ENCODE measurements around the gene INPP5D. TPM values are rescaled to one million over a fixed set of nuclear protein-coding genes. Genes with fewer than 3 reads are reported as not detected.
"Not testable (repeated sequence)": the region's sequence is repeated elsewhere in the genome, so short reads cannot be mapped to it uniquely, and the experiment has no call there.

The INPP5D gene
- total RNA-seq, 1 donor from 2014 or later = 2.5 TPM

GRCh38 chr2:233143700-233144331 lies 83.7 kb downstream of the INPP5D start:
- no peak for DNase-seq

DNA sequence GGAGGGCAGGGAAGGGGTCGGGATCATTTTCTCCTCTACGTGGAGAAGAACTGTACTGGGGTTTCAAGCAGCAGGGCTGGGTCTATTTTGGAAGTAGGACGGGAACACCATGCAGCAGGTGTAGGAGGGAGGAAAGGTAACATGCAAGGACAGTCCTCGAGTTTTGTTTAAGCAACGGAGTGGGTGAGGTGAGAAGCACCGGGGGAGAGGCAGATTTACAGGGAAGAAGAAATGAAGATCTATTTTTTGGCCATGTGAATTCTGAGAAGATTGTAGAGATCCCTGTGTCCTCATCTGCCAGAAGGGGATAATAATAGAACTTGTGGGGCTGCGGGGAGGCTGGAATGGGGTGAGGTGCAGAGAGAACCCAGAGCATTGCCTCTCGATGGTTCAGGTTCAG lies 85.6 kb downstream of the INPP5D start:
- peak; percentile 24 for DNase-seq

DNA sequence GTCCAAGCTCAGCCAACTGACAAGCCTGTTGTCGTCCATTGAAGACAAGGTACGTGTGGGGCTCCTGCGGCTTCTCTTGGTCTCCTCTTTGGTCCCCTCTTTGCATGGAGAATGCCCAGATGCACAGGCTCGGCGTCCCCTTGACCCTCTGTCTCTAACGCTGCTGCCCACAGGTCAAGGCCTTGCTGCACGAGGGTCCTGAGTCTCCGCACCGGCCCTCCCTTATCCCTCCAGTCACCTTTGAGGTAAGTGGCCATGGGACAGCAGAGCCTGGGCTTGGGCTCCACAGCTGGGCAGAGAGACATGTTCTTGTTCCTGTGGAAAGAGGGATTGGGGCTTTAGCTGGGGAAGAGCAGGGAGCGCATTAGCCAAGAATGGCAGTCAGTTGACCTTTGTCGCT lies 86.1 kb downstream of the INPP5D start:
- no peak for DNase-seq

GRCh38 chr2:233147136-233147828 lies 87.1 kb downstream of the INPP5D start:
- no peak for DNase-seq

GRCh38 chr2:233147829-233148167 lies 87.7 kb downstream of the INPP5D start:
- no peak for DNase-seq

GRCh38 chr2:233148354-233148753 lies 88.2 kb downstream of the INPP5D start:
- DNase-seq = no peak

- DNase-seq = peak; percentile 60
These were observed 92.4 kb downstream of the INPP5D start for GRCh38 chr2:233152541-233152940.

GRCh38 chr2:233153146-233153798 lies 93.1 kb downstream of the INPP5D start:
- no peak for DNase-seq

DNA sequence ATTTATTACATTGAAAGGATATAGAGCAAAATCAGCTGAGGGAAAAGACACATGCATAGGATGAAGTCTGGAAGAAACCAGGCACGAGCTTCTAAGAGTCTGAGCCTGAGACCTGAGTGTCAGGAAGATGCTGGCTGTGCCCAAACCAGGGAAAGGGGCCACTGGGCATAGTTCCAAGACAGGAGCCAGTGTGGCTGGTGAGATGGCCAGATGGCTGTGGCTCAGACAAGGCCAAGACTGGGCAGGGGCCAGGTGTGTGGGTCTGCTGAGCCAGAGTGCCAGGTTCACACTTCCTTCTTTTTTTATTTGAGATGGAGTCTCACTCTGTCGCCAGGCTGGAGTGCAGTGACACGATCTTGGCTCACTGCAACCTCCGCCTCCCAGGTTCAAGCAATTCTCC lies 95.9 kb downstream of the INPP5D start:
- DNase-seq = no peak

DNA sequence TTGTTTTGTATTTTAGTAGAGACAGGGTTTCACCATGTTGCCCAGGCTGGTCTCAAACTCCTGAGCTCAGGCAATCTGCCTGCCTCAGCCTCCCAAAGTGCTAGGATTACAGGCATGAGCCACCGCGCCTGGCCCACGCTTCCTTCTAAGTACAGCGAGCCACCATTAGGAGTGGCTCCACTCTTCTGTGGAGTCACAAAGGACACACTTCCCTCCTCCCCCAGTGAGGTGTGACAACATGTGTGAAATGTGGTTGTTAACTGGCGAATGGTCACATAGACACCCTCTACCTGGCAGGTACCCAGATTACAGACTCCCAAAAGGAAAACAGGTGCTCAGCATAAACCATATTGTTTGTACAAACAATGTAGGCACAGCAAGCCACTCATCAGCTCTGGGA lies 96.3 kb downstream of the INPP5D start:
- not testable (repeated sequence) for DNase-seq

- no peak for DNase-seq
These were observed 101.6 kb downstream of the INPP5D start for GRCh38 chr2:233161730-233162129.

DNA sequence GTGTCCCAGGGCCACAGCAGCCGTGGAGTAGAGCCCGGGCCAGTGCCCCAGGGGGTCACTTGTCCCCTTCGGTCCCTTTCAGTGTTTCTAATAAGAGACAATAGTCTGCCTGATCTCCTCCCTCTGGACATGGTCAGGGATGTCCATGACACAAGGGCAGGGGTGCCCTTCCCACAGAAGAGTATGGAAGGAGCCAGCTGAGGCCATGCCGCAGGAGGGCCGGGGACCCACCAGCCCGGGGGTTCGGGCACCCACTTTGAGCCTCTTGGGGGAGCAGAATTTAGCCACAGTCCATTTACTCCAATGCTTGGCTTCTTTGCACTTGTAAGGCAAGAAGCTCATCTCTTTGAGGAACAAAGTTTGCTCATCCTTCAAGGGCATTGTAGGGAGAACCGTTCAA lies 102.6 kb downstream of the INPP5D start:
- DNase-seq = no peak

DNA sequence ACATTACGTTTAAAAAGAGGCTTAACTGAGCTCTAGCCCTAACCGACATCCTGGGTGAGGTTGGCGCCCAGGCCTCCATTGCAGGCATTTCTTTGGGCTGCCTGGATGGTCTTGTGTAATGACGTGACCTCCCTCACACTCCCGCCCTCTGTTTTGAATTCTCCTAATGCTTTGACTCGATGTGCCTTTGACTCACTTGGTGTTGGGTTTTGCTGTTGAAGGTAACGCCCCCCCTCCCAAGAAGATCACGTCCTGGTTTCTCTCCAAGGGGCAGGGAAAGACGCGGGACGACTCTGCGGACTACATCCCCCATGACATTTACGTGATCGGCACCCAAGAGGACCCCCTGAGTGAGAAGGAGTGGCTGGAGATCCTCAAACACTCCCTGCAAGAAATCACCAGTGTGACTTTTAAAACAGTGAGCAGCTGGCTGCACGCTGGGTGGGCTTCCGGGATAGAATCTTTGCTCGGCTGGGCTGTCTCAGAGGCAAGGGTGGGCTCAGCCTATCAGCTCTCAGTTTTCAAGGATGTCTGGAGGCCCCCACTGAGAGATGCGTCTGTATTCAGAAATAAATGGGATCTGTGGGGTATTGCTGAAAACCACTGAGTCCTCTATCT lies 103.5 kb downstream of the INPP5D start:
- no peak for DNase-seq

DNA sequence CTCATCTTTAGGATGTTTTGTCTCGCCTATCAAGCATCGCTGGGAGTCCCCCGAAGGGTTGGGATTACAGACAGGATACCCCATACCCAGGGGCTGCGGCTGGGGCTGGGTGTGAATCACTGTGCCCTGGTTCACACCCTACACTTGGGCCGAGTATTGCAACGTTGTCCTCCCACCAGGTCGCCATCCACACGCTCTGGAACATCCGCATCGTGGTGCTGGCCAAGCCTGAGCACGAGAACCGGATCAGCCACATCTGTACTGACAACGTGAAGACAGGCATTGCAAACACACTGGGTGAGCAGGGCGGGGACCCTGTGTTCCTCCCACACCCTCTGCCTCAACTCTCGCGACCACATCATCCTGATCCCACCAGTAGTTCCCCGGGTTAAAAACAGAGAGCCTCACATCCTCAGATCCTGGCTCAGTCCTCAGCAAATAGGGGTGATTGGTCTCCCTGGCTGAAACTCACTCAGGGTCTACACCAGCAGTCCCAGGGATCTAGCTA lies 104.0 kb downstream of the INPP5D start:
- no peak for DNase-seq

DNA sequence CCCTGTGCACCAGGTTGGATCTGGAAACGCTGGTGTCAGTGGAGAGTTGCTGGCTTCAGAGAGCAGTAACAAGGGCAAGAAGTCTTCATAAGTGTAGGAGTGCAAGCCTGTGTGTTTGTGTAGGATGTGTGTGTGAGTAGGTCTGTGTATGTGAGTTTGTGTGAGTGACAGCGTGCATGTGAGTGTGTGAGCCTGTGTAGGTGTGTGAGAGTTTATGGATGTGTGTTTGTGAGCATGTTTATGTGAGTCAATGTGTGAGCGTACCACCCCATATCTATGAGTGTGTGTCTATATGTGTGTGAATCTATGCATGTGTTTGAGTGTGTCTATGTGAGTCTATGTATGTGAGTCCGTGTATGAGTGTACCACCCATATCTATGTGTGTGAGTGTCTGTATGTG lies 104.8 kb downstream of the INPP5D start:
- no peak for DNase-seq

- DNase-seq = no peak
These were observed 105.4 kb downstream of the INPP5D start for GRCh38 chr2:233165543-233165894.

GRCh38 chr2:233165895-233166661 lies 105.9 kb downstream of the INPP5D start:
- no peak for DNase-seq

DNA sequence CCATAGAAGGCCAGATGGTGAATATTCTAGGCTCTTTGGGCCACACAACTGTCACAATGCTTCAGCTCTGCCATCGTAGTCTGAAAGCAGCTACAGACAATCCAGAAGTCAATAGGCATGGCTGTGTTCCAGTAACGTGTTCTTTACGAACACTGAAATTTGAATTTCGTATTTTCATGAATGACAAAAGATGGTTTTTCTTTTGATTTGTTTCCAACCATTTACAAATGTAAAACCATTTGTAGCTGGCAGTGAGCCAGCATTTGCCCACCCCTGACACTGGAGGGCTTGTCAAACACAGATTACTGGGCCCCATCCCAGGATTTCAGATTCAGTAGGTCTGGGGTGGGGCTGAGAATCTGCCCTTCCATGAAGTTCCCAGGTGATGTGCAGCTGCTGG lies 108.3 kb downstream of the INPP5D start:
- DNase-seq = no peak

- DNase-seq = no peak
These were observed 108.8 kb downstream of the INPP5D start for GRCh38 chr2:233168919-233169318.

GRCh38 chr2:233171344-233171743 lies 111.2 kb downstream of the INPP5D start:
- DNase-seq = no peak

DNA sequence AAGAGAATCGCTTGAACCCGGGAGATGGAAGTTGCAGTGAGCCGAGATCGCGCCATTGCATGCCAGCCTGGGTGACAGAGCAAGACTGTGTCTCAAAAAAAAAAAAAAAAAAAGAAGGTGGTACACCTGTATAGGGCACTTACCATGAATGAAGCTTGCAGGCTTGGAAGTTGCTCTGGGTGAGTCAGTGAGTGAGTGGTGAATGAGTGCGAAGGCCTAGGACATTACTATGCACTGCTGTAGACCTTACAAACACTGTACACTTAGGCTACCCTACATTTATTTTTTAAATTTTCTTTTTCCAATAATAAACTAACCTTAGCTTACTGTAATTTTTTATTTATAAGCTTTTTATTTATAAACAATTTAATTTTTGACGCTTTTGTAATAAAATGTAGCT lies 113.0 kb downstream of the INPP5D start:
- no peak for DNase-seq

DNA sequence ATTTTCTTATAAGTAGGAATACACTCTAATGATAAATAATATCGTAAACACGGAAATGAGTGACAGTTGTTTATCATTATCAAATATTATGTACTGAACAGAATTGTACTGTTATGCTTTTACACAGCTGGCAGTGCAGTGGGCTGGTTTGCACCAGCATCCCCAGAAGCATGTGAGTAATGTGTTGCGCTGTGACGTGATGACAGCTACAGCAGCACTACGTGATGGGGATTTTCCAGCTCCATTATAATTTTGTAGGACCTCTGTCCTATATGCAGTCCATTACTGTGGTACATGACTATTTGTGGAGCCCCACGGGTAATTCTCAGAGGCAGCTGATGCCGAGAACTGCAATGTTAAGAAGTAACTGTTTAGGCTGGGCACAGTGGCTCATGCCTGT lies 114.0 kb downstream of the INPP5D start:
- DNase-seq = no peak
